Thoracic aorta (tissue), 2 donors: ENCODE results near the gene C19orf25. TPM values are rescaled to one million over a fixed set of nuclear protein-coding genes. Genes with fewer than 3 reads are reported as not detected.

Source experiments
- ATAC-seq: fragments of 150-250 bp; one replicate; pipeline ENCODE4 v1.8.0; 2017; ENCODE audit warnings: low read depth; ENCODE audit not compliant: insufficient number of reproducible peaks, low FRiP score
- DNase-seq: peaks from one replicate; pipeline ENCODE4 v3.0.0-alpha.2; 2020; ENCODE audit warnings: low spot score
- H3K27ac ChIP-seq, 2 donors: fragments of 200-600 bp; sonication (generic); 1 replicate in 1 of 2; 2 replicates in 1 of 2; pipeline ENCODE4 v1.5.1; 2016; ENCODE audit warnings: mild to moderate bottlenecking in 2 of 2, moderate library complexity in 2 of 2
- H3K27me3 ChIP-seq: fragments of 200-600 bp; sonication (generic); replicated peaks from 2 replicates; pipeline ENCODE4 v1.6.0; 2016; ENCODE audit warnings: mild to moderate bottlenecking; ENCODE audit not compliant: insufficient read depth
- H3K36me3 ChIP-seq: fragments of 200-600 bp; sonication (generic); one replicate; pipeline ENCODE4 v1.5.1; 2016
- H3K4me1 ChIP-seq, 2 donors: fragments of 200-600 bp; sonication (generic); 1 replicate in 1 of 2; 2 replicates in 1 of 2; pipeline versions ENCODE4 v1.5.1 to v1.6.0; 2016; ENCODE audit warnings: low read depth in 2 of 2, mild to moderate bottlenecking in 1 of 2; ENCODE audit not compliant: control insufficient read depth in 1 of 2
- H3K4me3 ChIP-seq: fragments of 200-600 bp; sonication (generic); 2 replicates; pipeline ENCODE4 v1.5.1; 2016; ENCODE audit warnings: mild to moderate bottlenecking
- H3K9me3 ChIP-seq: fragments of 200-600 bp; sonication (generic); 2 replicates; pipeline ENCODE4 v1.5.1; 2016
- CTCF ChIP-seq: fragments of 200-600 bp; sonication (generic); IDR thresholded peaks from one replicate; pipeline ENCODE4 v1.5.1; 2019; ENCODE audit warnings: antibody characterized with exemption
- total RNA-seq, 2 donors: library from RNA; depleted of rRNA; stranded (reverse); fragments of >200 nt; gene quantifications; one replicate each; pipeline versions ENCODE4 v1.1.0 to v1.2.3, GENCODE V29; 2016

The C19orf25 gene
- total RNA-seq, 2 donors from 2014 or later = 28.6 to 54.6 TPM

- no peaks in the 10 kb centered on the region for H3K36me3 ChIP-seq
- H3K4me3 ChIP-seq = no peak overlapping the region
- DNase-seq (no peak), ATAC-seq (no peak)
- peaks cover 0 to 19% of the 10 kb centered on the region in 2 donors for H3K4me1 ChIP-seq
- H3K27ac ChIP-seq = no peak overlapping the region
- no peaks in the 10 kb centered on the region for H3K9me3 ChIP-seq
- H3K27me3 ChIP-seq = no peaks in the 10 kb centered on the region
- TF ChIP-seq CTCF = no peak
Measured at GRCh38 chr19:1514986-1515721, 36.1 kb upstream of the C19orf25 start.

- no peak overlapping the region for H3K4me3 ChIP-seq
- H3K36me3 ChIP-seq = no peaks in the 10 kb centered on the region
- H3K27me3 ChIP-seq = no peaks in the 10 kb centered on the region
- ATAC-seq (no peak), DNase-seq (no peak)
- H3K9me3 ChIP-seq = no peaks in the 10 kb centered on the region
- peaks cover 0 to 19% of the 10 kb centered on the region in 2 donors for H3K4me1 ChIP-seq
- TF ChIP-seq CTCF = no peak
- H3K27ac ChIP-seq = no peak overlapping the region
Measured at GRCh38 chr19:1514295-1514661, 35.3 kb upstream of the C19orf25 start.

GRCh38 chr19:1513499-1514294 is 34.7 kb upstream of the C19orf25 start:
- peak; percentile 59 for TF ChIP-seq CTCF
- H3K27me3 ChIP-seq = no peaks in the 10 kb centered on the region
- H3K4me1 ChIP-seq = peaks cover 0 to 19% of the 10 kb centered on the region in 2 donors
- DNase-seq (no peak), ATAC-seq (no peak)
- no peaks in the 10 kb centered on the region for H3K9me3 ChIP-seq
- H3K4me3 ChIP-seq = peak overlapping the region; percentile 78
- no peaks in the 10 kb centered on the region for H3K36me3 ChIP-seq
- peak overlapping the region; percentile 75 to 80 for H3K27ac ChIP-seq

- H3K27ac ChIP-seq = peak within 1 kb of the TSS; percentile 75 to 80
- no peaks in the 10 kb centered on the region for H3K9me3 ChIP-seq
- ATAC-seq (no peak), DNase-seq (no peak)
- TF ChIP-seq CTCF = no peak
- H3K4me3 ChIP-seq = peak within 1 kb of the TSS; percentile 78
- H3K36me3 ChIP-seq = no peaks in the 10 kb centered on the region
- H3K27me3 ChIP-seq = no peaks in the 10 kb centered on the region
- peaks cover 0 to 19% of the 10 kb centered on the region in 2 donors for H3K4me1 ChIP-seq
Measured at GRCh38 chr19:1512671-1513498, 33.9 kb upstream of the C19orf25 start, which contains the start of gene ADAMTSL5. ADAMTSL5 (minus strand) TSS chr19:1513019; CDS start chr19:1510943, 2,076 bp downstream.
